GM21528 (cell line): ENCODE measurements around the gene KAT8.
"Not testable (repeated sequence)": the region's sequence is repeated elsewhere in the genome, so short reads cannot be mapped to it uniquely, and the experiment has no call there.

Source experiments
- ATAC-seq: cut with Tn5 transposase; IDR thresholded peaks from one replicate; pipeline ENCODE4 v1.9.1; 2021; ENCODE audit warnings: mild to moderate bottlenecking, moderate library complexity; ENCODE audit not compliant: unreplicated experiment, low FRiP score

KAT8 gene

DNA sequence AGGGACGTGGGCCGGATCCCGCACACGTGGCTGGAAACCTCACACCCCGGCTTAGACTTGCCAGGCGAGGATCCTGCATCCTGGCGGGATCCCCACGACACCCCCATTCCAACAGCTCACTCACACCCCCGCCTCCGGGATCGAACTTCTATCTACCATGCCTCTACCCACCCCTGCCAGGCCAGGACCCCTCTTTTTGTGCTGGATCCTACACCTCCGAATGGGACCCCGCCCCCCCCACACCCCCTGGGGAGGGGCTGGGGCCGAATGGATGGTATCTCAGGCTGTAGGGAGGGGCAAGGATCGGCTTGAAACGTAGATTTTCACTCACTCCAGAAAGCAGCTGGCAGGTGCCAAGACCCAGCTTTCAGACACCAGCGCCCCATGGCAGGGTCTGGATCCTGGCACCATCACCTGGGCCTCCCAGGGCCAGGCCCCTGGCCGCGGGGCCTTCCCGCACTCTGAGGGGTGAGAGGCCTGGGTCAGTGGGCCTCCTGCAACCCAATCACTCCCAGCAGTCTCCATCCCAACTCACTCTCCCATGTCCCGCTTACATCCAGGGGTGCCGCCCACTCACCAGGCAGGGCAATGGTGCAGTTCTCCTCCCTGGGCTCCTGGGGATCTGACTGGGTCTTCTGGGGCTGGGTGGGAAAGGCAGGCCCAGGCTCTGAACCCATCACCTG is 25.7 kb downstream of the KAT8 start:
- ATAC-seq = no peak

DNA sequence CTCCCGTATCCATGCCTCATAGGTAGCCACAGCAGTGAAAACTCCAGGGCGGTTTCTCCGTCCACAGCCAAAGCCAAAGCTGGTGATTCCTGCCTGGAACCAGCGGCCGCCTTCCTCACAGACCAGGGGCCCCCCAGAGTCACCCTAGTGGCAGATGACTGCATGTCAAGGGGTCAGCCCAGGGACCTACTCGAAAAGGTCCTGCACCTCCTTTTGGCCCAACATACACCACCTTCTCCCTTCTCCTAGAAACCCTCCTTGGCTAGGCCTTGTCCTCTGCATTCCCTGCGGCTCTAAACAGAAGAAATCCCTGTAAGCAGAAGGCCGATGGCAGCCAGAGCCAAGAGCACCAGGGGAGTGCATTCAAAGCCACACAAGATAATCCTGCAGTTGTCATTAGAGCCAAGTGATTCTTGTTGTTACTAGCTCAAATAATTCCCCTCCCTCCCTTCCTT is 26.3 kb downstream of the KAT8 start:
- no peak for ATAC-seq

DNA sequence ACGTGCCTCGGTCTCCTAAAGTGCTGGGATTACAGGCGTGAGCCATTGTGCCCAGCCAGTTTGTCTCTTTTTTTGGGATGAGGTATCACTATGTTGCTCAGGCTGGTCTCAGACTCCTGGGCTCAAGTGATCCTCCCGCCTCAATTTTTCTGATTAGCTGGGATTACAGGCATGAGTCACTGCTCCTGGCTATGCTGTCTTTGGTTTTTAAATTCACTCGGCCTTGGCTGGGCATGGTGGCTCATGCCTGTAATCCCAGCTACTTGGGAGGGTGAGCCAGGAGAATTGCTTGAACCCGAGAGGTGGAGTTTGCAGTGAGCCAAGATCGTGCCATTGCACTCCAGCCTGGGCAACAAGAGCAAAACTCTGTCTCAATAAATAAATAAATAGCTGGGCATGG is 27.0 kb downstream of the KAT8 start:
- not testable (repeated sequence) for ATAC-seq

DNA sequence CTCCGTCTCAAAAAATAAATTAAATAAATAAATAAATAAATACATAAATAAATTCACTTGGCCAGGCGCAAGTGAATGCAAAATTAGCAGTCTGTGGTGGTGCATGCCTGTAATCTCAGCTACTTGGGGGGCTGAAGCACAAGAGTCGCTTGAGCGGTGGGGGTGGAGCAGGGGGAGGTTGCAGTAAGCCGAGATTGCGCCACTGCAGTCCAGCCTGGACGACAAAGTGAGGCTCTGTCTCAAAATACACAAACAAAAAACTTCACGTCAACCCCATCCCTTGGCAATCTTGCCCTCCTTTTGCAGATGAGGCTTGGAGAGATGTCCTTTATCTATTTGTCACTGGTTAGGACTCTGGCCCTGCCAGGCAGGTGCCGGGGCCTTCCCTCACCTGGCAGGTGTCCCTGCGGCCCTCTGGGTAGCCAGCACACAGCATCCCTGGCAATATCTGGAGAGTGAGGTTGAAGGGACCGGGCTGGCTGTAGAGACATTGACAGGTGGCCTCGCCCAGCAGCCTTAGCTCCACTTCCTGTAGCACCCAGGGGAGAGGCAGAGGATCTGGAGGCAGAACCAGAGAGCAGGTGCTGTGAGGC is 28.0 kb downstream of the KAT8 start:
- no peak for ATAC-seq

DNA sequence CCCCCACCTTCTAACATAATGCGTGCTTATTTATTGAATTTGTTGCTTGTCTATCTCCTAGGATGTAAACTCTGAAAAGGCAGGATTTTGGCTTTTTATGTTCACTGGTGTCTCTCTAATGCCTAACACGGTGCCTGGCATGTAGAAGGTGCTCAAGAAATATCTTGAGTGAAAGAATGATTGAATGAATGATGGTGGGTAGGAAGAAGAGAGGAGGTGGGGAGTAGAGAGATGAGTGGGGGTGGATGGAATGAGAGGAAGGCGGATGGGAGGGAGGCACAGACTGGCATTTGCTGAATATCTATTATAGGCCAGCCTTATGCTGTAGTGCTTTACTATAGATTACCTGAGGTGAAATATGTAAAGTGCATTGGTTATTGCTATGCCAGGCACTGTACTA is 30.1 kb downstream of the KAT8 start:
- no peak for ATAC-seq

DNA sequence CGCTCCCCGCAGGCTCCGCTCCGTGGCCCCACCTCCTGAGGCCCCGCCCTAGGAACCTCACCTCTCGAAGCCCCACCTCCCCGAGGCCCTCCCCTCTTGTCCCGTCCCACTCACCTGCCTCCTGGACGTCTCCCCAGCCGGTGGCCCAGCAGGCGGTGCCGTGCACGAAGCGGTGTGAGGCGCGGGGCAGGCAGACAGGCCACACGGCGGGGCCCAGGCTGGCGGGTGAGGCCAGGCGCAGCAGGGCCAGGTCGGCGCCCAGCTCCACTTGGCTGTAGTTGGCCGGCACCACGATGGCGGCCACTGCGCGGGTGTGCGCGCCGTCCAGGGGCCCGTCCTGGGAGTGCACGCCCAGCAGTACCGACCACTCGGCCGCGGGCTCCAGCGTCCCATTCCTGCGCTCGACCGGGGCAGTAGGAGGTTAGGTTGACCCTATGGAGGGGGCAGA is 30.8 kb downstream of the KAT8 start:
- no peak for ATAC-seq

DNA sequence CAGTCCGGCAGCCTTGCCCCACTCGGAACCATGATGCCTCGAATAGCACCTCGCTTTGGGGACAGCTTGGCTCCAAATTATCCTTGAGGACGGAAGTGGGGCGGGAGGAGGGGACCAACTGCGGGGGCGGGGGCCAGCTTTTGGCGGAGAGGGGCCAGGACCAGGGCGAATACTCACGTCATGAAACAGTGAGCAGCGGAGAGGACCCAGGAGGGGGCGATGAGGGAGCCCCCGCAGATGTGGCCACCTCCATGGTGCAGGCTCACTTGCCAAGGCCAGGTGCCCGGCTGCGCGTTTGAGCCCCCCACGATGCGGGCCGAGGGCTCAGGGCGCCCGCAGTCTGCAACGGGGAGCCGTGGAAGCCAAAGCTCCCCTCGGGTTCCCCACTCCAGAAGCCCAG is 31.4 kb downstream of the KAT8 start:
- no peak for ATAC-seq

DNA sequence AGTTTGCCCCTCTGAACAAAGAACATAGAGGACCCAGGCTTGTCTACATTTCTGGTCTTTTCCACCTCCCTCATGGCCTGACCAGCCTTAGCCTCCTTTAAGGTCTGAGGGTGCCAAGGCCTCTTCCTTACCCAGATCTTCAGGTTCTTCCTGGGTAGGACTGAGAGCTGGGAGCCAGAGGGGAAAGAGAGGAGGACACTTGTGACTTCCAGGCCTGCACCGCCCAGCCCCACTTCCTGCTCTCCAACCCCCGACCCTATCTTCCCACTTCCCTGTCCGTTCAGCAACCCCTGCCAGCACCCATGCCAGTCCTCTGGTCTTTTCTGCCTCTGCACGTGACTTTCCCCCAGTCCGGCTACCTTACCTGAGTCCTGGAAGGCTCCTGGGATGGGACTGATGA is 31.9 kb downstream of the KAT8 start:
- ATAC-seq = no peak

DNA sequence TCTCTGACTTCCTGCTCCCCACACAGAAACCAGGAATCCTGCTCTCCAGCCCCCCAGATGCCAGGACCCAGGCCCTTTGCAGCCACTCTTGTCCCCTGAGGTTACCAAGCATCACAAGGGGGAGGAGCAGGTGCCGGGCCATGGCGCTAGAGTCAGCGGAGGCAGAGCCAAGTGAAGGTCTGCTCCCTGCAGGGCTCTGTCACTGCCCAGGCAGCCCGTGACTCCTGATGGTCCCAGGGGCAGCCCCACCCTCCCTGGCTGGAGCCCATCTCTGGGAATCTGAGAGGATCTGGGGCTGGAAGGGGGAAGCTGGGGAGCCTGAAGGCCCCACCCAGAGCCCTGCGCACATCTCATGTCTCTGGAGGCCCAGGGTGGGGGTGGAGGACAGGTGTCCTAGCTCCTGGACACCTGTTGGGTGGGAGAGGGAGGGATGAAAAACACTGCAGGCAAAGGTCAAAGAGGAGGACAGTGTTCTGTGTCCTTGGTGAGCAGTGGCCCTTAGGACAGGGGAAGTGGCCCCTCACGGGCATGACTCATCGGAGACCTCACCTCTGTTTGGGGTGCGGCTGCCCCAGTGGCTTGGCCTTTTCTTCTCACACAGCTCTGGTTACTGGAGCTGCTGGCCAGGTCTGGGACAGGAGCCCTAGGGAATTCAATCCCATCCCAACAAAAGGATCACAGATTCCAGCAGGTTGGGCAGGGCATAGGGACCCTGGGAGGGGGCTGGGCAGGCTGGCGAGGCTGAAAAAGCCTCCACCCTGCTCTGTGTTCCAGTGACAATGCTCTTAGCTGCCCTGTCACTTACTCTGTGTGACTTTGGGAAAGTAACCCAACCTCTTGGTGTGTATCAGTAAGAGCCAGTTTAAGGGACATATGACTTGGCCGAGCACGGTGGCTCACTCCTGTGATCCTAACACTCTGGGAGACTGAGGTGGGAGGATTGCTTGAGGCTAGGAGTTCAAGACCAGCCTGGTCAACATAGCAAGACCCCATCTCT is 32.7 kb downstream of the KAT8 start, which contains the start of gene PRSS36:
TSS of gene PRSS36 (minus strand) at position 173 of the 997 bp plus-strand sequence. CDS start at position 142, 31 bp downstream.
- no peak for ATAC-seq

DNA sequence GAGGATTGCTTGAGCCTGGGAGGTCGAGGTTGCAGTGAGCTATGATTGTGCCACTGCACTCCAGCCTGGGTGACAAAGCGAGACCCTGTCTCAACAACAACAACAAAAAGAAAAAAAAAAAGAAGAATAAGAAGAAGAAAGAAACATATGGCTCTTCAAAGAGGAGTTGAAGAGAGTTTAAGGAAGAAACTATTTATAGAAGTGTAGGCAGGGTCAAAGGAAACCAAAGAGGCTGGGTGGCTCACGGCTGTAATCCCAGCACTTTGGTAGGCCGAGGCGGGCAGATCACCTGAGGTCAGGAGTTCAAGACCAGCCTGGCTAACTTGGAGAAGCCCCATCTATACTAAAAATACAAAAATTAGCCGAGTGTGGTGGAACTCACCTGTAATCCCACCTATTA is 33.5 kb downstream of the KAT8 start:
- not testable (repeated sequence) for ATAC-seq

DNA sequence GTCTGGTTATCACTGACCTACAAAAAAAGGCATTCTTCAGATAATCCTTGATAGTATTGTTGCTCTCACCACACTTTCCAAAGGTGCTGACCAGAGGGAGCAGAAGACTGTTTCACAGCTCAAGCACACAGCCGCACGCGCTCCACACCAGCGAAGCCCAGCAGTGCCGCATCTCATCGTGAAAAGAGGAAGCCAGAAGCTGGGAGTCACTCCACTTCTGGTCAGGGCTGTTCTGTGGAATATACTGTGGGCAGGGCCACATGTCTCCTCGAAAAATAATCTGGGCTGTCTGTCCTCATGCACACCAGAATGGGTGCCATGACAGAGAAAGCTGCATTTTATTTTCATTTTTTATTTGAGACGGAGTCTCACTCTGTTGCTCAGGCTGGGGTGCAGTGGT is 39.7 kb downstream of the KAT8 start:
- ATAC-seq = no peak

DNA sequence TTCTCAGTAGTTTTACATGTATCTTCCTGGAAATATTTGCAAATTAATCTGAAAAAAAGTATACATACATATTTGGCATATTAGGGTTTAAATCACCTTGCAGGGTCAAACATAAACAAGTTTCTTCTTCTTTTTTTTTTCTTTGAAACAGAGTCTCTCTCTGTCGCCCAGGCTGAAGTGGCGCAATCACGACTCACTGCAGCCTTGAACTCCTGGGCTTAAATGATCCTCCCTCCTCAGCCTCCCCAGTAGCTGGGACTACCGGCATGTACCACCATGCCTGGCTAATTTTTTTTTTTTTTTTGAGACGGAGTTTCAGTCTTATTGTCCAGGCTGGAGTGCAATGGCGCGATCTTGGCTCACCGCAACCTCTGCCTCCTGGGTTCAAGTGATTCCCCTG is 49.9 kb downstream of the KAT8 start:
- no peak for ATAC-seq

DNA sequence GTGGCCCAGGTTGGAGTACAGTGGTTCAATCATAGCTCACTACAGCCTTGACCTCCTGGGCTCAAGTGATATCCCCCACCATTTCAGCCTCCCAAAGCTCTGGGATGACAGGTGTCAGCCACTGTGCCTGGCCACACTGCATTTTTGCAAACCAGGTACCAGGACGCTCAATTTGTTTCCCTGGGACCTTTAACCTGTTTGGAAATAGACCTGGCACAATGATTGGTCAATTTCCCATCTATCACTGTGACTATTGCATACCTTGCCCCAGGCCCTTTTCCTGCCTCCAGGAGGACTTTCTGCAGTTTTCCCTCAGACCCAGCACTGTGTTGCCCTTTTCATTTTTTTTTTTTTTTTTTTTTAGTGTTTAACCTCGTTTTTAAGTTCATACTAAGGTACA is 51.4 kb downstream of the KAT8 start:
- ATAC-seq = no peak

DNA sequence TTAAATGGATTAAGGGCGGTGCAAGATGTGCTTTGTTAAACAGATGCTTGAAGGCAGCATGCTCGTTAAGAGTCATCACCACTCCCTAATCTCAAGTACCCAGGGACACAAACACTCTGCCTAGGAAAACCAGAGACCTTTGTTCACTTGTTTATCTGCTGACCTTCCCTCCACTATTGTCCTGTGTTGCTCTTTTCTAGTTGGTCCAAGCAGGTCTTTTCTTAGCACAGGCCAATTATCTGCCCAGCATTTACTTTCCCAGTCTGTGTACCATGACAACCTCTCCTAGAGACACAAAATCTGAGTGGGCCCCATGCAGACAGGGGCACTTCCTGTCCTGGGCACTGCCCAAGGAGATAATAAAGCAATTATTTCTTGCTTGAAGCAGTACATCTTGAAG is 52.6 kb downstream of the KAT8 start:
- not testable (repeated sequence) for ATAC-seq

DNA sequence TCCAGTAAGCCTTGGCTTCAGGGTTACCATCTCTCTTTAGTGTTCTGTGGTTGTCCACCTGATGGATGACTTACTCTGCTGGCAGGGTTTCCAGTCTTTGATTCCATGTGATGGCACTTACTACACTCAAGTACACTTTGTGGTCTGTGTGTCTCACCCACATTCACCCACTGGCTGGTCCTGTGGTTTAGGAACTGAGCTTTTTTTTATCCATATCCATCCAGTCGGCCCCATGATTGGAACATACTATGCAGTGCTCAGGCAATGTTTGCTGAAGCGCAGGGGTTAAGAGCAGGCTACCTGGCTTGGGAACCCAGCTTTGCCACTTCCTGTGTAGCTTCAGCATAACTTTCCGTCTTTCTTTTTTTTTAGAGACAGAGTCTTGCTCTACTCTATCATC is 59.7 kb downstream of the KAT8 start:
- no peak for ATAC-seq

DNA sequence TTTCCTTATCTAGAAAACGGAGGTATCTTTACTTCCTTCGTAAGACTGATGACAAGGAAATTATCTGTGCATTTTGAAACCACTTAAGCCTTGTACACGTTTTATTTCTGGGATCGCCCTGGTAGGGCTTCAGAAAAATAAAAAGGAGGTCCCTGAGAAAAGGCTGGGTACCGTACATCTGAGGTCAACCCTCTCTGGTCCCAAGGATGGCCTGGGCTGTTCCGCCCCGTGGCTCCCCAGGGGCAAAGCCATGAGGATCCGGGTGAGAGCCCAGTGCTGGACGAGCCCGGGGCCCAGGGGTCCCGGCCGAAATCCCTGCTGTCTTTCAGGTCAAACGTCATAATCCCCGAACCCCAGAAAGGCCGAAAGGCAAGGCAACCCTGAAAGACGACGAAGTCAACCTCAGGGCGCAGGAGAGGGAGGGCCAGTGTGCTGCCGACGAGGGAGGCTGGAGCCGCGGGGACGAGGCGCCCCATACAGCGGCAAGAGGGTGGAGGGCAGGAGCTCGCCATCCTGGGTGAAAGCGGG is 61.8 kb downstream of the KAT8 start:
- ATAC-seq = peak; percentile 3

DNA sequence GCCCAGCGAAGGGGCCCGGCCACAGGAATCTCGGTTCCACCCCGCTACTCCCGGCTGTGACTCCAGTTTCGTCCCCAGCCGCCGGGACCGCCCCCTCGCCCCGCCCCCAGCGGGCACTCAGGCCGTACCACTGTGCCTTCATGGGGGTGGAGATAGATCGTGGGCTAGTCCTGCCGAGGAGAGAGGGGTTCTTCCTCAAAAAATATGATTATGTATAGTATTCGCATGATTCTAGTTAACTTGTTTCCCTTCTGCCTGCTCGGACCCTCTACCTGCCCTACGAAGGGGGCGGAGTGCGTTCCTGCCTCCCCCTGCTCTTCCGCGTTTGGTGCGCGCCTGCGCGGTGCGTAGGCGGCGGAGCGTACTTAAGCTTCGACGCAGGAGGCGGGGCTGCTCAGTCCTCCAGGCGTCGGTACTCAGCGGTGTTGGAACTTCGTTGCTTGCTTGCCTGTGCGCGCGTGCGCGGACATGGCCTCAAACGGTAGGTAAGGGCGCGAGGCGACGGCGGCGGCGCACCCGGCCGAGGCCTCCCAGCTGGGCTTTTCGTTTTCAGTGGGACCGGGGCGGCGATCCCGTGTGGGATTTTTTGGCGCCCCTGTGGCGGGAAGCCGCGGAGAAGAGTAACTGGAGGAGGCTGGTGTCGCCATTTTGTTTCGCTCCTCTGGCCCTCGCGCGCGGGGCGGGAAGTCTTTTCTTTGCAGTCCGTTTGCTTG is 62.4 kb downstream of the KAT8 start, which contains the start of gene FUS:
TSS of gene FUS (plus strand) at position 393 of the 713 bp plus-strand sequence. CDS start at position 469, 76 bp downstream.
- peak; percentile 58 for ATAC-seq
